PC-9 (cell line): ENCODE results near the gene ASIC1.

ENCODE experiments used
- EZH2 ChIP-seq: fragments of 200-600 bp; sonication (generic); IDR thresholded peaks from 2 replicates; pipeline ENCODE4 v1.8.0; 2017; ENCODE audit warnings: antibody characterized with exemption, low read depth
- TF ChIP-seq, protein P1 (sequence below): fragments of 200-600 bp; sonication (generic); conservative IDR thresholded peaks from 2 replicates; pipeline ENCODE4 v1.6.1; 2017; ENCODE audit warnings: mixed run types, antibody characterized with exemption, mild to moderate bottlenecking, moderate library complexity

DNA sequence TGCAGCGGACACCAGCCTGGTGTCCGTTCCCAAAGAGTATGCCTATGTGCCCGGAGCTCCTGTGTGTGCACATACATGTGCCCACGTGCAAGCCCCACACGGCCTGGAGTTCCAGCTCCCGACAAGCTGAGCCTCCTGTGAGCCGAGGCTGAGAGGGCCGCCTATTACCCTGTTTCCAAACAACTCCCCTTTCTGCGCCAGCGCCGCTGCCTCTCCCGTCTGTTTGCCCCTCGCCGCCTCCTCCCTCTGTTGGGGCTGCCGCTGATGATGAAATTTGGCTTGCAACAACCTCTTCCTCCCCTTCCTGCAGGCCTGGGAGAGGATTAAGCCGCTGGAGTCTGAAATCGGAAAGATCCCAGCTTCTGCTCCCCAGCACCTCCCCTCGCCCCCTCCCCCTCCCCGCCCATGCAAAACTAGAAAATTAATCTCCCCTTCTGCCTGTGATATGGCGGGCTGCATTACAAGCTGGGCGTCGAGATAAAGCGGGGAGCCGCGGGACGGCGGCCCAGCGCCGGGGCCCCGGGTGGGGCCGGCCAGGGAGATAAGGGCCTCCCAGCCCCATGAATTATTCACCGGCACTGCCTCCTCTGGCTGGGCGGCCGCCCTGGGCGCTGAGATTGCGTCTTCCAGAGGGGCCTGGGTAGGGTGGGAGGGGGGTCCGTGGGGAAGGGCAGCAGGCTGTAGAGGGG is 6.8 kb upstream of the ASIC1 start:
- TF ChIP-seq, protein P1, sequence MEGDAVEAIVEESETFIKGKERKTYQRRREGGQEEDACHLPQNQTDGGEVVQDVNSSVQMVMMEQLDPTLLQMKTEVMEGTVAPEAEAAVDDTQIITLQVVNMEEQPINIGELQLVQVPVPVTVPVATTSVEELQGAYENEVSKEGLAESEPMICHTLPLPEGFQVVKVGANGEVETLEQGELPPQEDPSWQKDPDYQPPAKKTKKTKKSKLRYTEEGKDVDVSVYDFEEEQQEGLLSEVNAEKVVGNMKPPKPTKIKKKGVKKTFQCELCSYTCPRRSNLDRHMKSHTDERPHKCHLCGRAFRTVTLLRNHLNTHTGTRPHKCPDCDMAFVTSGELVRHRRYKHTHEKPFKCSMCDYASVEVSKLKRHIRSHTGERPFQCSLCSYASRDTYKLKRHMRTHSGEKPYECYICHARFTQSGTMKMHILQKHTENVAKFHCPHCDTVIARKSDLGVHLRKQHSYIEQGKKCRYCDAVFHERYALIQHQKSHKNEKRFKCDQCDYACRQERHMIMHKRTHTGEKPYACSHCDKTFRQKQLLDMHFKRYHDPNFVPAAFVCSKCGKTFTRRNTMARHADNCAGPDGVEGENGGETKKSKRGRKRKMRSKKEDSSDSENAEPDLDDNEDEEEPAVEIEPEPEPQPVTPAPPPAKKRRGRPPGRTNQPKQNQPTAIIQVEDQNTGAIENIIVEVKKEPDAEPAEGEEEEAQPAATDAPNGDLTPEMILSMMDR, result no peak
- TF ChIP-seq EZH2, result no peak
